Common myeloid progenitor, CD34-positive (primary cell): Measurements from ENCODE around the gene METTL8.
A peak's percentile ranks its signal among the peaks of the same experiment; 100 is the strongest.
"Not testable (repeated sequence)": the region's sequence is repeated elsewhere in the genome, so short reads cannot be mapped to it uniquely, and the experiment has no call there.

Experiments used
- CTCF ChIA-PET: fragments of 350-600 bp; sonication (Branson Sonifier 250); formaldehyde crosslinking; loops from one replicate; lab custom pipeline; 2021; ENCODE audit warnings: antibody characterized with exemption; lab: Charles Lee
- POLR2A ChIA-PET: fragments of 350-600 bp; sonication (Branson Sonifier 250); formaldehyde crosslinking; loops from one replicate; lab custom pipeline; 2021; ENCODE audit warnings: antibody characterized with exemption; lab: Charles Lee
- DNase-seq, 3 donors: peaks; one replicate each; pipeline versions ENCODE4 v3.0.0 to v3.0.0-alpha.2; 2013
- H3K27ac ChIP-seq, 2 experiments: 1 replicate in 1 of 2; 2 replicates in 1 of 2; pipeline ENCODE4 v1.7.0; 2013; ENCODE audit warnings: inconsistent platforms in 2 of 2, low read length in 2 of 2, mild to moderate bottlenecking in 2 of 2, low read depth in 1 of 2, moderate library complexity in 1 of 2; ENCODE audit not compliant: severe bottlenecking in 2 of 2, insufficient read depth in 1 of 2, poor library complexity in 1 of 2
- H3K27me3 ChIP-seq, 5 experiments: replicated peaks in 2 of 5; 1 replicate in 3 of 5; 2 replicates in 2 of 5; pipeline versions ENCODE4 v1.6.1 to v1.7.0; 2013; ENCODE audit warnings: low read length in 4 of 5, mild to moderate bottlenecking in 2 of 5, moderate library complexity in 2 of 5, inconsistent platforms in 1 of 5; ENCODE audit not compliant: insufficient read depth in 5 of 5, control insufficient read depth in 4 of 5
- H3K36me3 ChIP-seq, 4 experiments: 1 replicate in 2 of 4; 2 replicates in 2 of 4; pipeline versions ENCODE4 v1.6.1 to v1.7.0; 2013; ENCODE audit warnings: low read length in 3 of 4, control low read depth in 1 of 4, mild to moderate bottlenecking in 1 of 4; ENCODE audit not compliant: control insufficient read depth in 4 of 4, insufficient read depth in 4 of 4
- H3K4me1 ChIP-seq, 4 experiments: 1 replicate in 3 of 4; 2 replicates in 1 of 4; pipeline versions ENCODE4 v1.6.1 to v1.7.1; 2013; ENCODE audit warnings: low read length in 3 of 4, mild to moderate bottlenecking in 3 of 4, control low read depth in 1 of 4, inconsistent platforms in 1 of 4, moderate library complexity in 1 of 4; ENCODE audit not compliant: control insufficient read depth in 4 of 4, insufficient read depth in 4 of 4; ENCODE audit errors: control extremely low read depth in 1 of 4
- H3K4me3 ChIP-seq, 7 experiments: 1 replicate in 4 of 7; 2 replicates in 3 of 7; pipeline versions ENCODE4 v1.5.1 to v1.7.0; 2013; ENCODE audit warnings: mild to moderate bottlenecking in 7 of 7, low read length in 6 of 7, moderate library complexity in 6 of 7, inconsistent platforms in 2 of 7, low read depth in 2 of 7, control low read depth in 1 of 7; ENCODE audit not compliant: insufficient read depth in 4 of 7, control insufficient read depth in 1 of 7; ENCODE audit errors: extremely low read depth in 1 of 7
- H3K9me3 ChIP-seq, 5 experiments: 1 replicate in 4 of 5; 2 replicates in 1 of 5; pipeline versions ENCODE4 v1.6.1 to v1.7.1; 2013; ENCODE audit warnings: low read length in 4 of 5, mild to moderate bottlenecking in 2 of 5, inconsistent platforms in 1 of 5, low read depth in 1 of 5, moderate library complexity in 1 of 5; ENCODE audit not compliant: control insufficient read depth in 4 of 5, insufficient read depth in 2 of 5; ENCODE audit errors: control extremely low read depth in 1 of 5
- WGBS: methylation state at CpG from one replicate; pipeline ENCODE4 v1.1.5; 2013; ENCODE audit not compliant: insufficient coverage; 5-methylcytosine and 5-hydroxymethylcytosine counted together

The METTL8 gene

DNA sequence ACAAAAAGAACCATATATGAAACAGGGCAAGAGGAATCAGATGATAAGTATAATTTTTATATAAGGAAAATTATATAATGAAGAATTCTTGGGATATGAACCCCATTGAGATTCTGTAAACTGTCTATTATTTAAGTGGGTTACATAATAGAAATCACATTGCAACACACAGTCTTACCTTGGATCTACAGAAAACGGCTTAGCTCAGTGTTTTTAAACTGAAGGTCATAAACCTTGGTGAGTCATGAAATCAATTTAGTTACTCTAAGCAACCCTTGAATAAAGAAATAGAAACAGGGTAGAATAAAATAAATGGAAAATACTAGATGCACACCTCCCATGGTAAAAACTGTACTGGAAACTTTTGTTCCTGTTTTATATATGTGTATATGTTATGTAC lies 50.7 kb downstream of the METTL8 start:
- no peak for DNase-seq
- Histone ChIP-seq H3K9me3 (peaks cover 0 to 11% (median 0%) of the 10 kb centered on the region in 5 experiments), H3K27ac (no peak overlapping the region), H3K36me3 (peaks cover 0 to 3% (median 1%) of the 10 kb centered on the region in 4 experiments), H3K27me3 (no peaks in the 10 kb centered on the region), H3K4me1 (no peaks in the 10 kb centered on the region), H3K4me3 (no peak overlapping the region)
- ChIA-PET CTCF (no interaction called here), POLR2A (no interaction called here)
- no CpG with 5 or more reads among the region's 1 CpG for WGBS

DNA sequence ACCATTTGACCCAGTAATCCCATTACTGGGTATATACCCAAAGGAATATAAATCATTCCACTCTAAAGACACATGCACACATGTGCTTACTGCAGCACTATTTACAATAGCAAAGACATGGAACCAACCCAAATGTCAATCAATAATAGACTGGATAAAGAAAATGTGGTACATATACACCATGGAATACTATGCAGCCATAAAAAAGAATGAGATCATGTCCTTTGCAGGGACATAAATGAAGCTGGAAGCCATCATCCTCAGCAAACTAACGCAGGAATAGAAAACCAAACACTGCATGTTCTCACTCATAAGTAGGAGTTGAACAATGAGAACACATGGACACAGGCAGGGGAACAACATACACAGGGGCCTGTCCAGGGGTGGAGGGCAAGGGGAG lies 51.6 kb downstream of the METTL8 start:
- WGBS, result 100% methylated on average over 1 of the region's 1 CpG
- CTCF ChIA-PET, H3K27ac ChIP-seq, H3K36me3 ChIP-seq, H3K4me3 ChIP-seq, H3K4me1 ChIP-seq, H3K27me3 ChIP-seq, POLR2A ChIA-PET, DNase-seq: not testable (repeated sequence)
- peaks cover 0 to 15% (median 2%) of the 10 kb centered on the region in 5 experiments for H3K9me3 ChIP-seq

DNA sequence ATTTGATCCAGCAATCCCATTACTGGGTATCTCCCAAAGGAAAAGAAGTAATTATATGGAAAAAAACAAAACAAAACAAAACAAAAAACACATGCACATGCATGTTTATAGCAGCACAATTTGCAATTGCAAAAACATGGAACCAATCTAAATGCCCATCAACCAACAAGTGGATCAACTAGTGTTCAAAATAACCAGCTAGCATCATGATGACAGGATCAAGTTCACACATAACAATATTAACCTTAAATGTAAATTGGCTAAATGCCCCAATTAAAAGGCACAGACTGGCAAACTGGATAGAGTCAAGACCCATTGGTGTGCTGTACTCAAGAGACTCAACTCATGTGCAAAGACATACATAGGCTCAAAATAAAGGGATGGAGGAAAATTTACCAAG lies 55.9 kb downstream of the METTL8 start:
- H3K36me3 ChIP-seq, H3K4me3 ChIP-seq, H3K4me1 ChIP-seq, CTCF ChIA-PET, H3K27ac ChIP-seq, H3K27me3 ChIP-seq, DNase-seq: not testable (repeated sequence)
- peaks cover 5 to 36% (median 9%) of the 10 kb centered on the region in 5 experiments for H3K9me3 ChIP-seq
- POLR2A ChIA-PET, result interaction anchor here (0.6 kb wide), 1 partner anchor 15 kb away, joined by 3 read pairs; no protein-coding TSS in a partner anchor

- no peak for DNase-seq
- POLR2A ChIA-PET, result no interaction called here
- Histone ChIP-seq H3K4me3 (peak overlapping the region in 1 of 7 experiments; percentile 6), H3K27ac (no peak overlapping the region), H3K36me3 (peaks cover 0 to 5% (median 0%) of the 10 kb centered on the region in 4 experiments), H3K4me1 (no peaks in the 10 kb centered on the region), H3K9me3 (peaks cover 5 to 27% (median 7%) of the 10 kb centered on the region in 5 experiments), H3K27me3 (no peaks in the 10 kb centered on the region)
- CTCF ChIA-PET, result interaction anchor here (1.1 kb wide), 1 partner anchor 12 kb away, joined by 3 read pairs; no protein-coding TSS in a partner anchor
- WGBS, result no CpG with 5 or more reads among the region's 2 CpGs
These were observed 66.1 kb downstream of the METTL8 start for GRCh38 chr2:171367692-171368091.

- Histone ChIP-seq H3K27ac (no peak overlapping the region), H3K4me3 (no peak overlapping the region), H3K4me1 (peaks cover 0 to 4% (median 2%) of the 10 kb centered on the region in 4 experiments), H3K36me3 (peaks cover 0 to 5% (median 0%) of the 10 kb centered on the region in 4 experiments), H3K9me3 (peaks cover 5 to 27% (median 7%) of the 10 kb centered on the region in 5 experiments), H3K27me3 (no peaks in the 10 kb centered on the region)
- no peak for DNase-seq
- 100% methylated on average over 1 of the region's 1 CpG for WGBS
- POLR2A ChIA-PET, result no interaction called here
- CTCF ChIA-PET, result no interaction called here
These were observed 68.0 kb downstream of the METTL8 start for GRCh38 chr2:171365778-171366177.

GRCh38 chr2:171365232-171365631 lies 68.6 kb downstream of the METTL8 start:
- no peak for DNase-seq
- ChIA-PET CTCF (no interaction called here), POLR2A (no interaction called here)
- Histone ChIP-seq H3K4me3 (no peak overlapping the region), H3K36me3 (peaks cover 0 to 9% (median 0%) of the 10 kb centered on the region in 4 experiments), H3K27ac (no peak overlapping the region), H3K9me3 (peaks cover 5 to 27% (median 7%) of the 10 kb centered on the region in 5 experiments), H3K27me3 (no peaks in the 10 kb centered on the region), H3K4me1 (peaks cover 0 to 4% (median 2%) of the 10 kb centered on the region in 4 experiments)
- WGBS, result 98% methylated on average over 6 of the region's 7 CpGs

- Histone ChIP-seq H3K27me3 (no peaks in the 10 kb centered on the region), H3K27ac (no peak overlapping the region), H3K9me3 (peaks cover 4 to 28% (median 10%) of the 10 kb centered on the region in 5 experiments), H3K4me1 (peaks cover 0 to 4% (median 2%) of the 10 kb centered on the region in 4 experiments), H3K36me3 (peaks cover 3 to 15% (median 9%) of the 10 kb centered on the region in 4 experiments), H3K4me3 (no peak overlapping the region)
- WGBS, result no CpG with 5 or more reads among the region's 2 CpGs
- ChIA-PET CTCF (interaction anchor here (1.6 kb wide), 1 partner anchor 38 kb away, joined by 3 read pairs; no protein-coding TSS in a partner anchor), POLR2A (interaction anchor here (0.6 kb wide), 1 partner anchor 45 kb away, joined by 5 read pairs; no protein-coding TSS in a partner anchor)
- no peak for DNase-seq
These were observed 71.4 kb downstream of the METTL8 start for GRCh38 chr2:171362396-171362795.
